GM06990 (cell line): ENCODE results near the gene SEMA5B.

Source experiments
- DNase-seq: peaks from one replicate; pipeline ENCODE4 v3.0.0-alpha.2; 2011; ENCODE audit not compliant: insufficient read length; ENCODE audit errors: extremely low read depth
- H3K27me3 ChIP-seq: replicated peaks from 2 replicates; pipeline ENCODE4 v1.6.0; 2011; ENCODE audit warnings: low read length; ENCODE audit not compliant: control insufficient read depth, insufficient read depth
- H3K36me3 ChIP-seq: 2 replicates; pipeline ENCODE4 v1.5.1; 2011; ENCODE audit warnings: low read length; ENCODE audit not compliant: control insufficient read depth, insufficient read depth
- H3K4me3 ChIP-seq: replicated peaks from 2 replicates; pipeline ENCODE4 v1.5.1; 2011; ENCODE audit warnings: low read depth, mild to moderate bottlenecking, control low read depth, low read length
- TF ChIP-seq, protein P1 (sequence below): IDR thresholded peaks from 2 replicates; pipeline ENCODE4 v1.5.1; 2011; ENCODE audit warnings: low read length, control low read depth, mild to moderate bottlenecking, inconsistent platforms; ENCODE audit not compliant: insufficient read depth, poor library complexity, severe bottlenecking

SEMA5B gene

DNA sequence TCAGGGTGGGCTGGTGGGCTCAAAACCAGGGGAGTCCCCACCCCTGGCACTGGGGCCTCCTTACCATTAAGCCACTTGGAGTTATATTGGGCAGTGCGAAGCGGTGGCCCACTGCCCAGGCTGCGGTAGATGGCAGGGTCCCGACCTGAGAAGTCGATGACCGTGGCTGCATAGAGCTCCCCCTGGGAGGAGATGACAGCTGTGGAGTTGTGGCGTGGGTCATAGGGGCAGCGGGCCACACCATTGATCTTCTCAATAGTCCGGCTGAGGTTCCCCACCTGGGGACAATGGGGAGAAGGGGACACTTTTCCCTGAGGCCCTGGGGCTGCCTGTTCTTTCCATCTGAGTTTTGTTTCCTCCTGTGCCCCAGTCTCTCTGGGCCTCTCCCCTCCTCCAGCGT is 99.8 kb downstream of the SEMA5B start:
- no peak for DNase-seq
- no peaks in the 10 kb centered on the region for H3K36me3 ChIP-seq
- TF ChIP-seq, protein P1, sequence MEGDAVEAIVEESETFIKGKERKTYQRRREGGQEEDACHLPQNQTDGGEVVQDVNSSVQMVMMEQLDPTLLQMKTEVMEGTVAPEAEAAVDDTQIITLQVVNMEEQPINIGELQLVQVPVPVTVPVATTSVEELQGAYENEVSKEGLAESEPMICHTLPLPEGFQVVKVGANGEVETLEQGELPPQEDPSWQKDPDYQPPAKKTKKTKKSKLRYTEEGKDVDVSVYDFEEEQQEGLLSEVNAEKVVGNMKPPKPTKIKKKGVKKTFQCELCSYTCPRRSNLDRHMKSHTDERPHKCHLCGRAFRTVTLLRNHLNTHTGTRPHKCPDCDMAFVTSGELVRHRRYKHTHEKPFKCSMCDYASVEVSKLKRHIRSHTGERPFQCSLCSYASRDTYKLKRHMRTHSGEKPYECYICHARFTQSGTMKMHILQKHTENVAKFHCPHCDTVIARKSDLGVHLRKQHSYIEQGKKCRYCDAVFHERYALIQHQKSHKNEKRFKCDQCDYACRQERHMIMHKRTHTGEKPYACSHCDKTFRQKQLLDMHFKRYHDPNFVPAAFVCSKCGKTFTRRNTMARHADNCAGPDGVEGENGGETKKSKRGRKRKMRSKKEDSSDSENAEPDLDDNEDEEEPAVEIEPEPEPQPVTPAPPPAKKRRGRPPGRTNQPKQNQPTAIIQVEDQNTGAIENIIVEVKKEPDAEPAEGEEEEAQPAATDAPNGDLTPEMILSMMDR: no peak
- H3K4me3 ChIP-seq: no peak overlapping the region
- H3K27me3 ChIP-seq: peaks cover 2% of the 10 kb centered on the region

DNA sequence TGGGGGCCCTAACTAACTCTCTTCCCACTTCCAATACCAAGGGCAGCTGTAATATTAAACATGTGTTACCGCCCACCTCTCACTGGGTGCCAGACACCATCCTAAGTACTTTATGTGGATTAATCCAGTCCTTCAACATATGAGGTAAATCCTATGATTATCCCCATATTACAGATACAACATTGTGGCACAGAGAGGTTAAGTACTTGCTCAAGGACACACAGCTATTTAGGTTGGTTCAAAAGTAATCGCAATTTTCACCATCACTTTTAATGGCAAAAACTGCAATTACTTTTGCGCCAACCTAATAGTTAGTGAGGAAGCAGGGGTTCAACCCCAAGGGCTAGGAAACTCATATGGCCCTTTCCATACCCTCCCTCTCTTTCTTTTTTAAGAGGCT is 100.8 kb downstream of the SEMA5B start:
- no peak overlapping the region for H3K4me3 ChIP-seq
- TF ChIP-seq, protein P1: no peak
- no peaks in the 10 kb centered on the region for H3K36me3 ChIP-seq
- H3K27me3 ChIP-seq: peaks cover 2% of the 10 kb centered on the region
- no peak for DNase-seq

GRCh38 chr3:122926322-122926721 is 101.2 kb downstream of the SEMA5B start:
- TF ChIP-seq, protein P1: no peak
- Histone ChIP-seq H3K4me3 (no peak overlapping the region), H3K36me3 (no peaks in the 10 kb centered on the region), H3K27me3 (peaks cover 2% of the 10 kb centered on the region)
- no peak for DNase-seq

DNA sequence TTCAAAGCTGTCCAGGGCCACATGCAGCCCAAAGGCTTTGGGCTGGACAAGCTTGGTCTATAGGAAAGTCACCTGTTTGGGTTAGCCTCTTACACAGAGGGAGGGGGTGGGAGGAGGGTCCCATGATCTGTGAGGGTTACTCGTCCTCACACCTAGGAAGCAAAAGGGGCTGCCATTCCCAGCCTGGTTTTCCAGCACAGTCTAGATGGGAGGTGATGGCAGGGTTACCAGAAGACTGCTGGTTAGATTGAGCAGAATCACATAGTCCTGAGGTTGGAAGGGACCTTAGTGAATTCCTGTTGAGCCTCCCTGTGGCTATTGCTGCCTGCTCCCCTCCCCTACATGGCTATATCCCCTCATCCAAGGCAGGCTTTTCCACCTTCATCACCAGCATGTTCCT is 101.8 kb downstream of the SEMA5B start:
- TF ChIP-seq, protein P1: no peak
- Histone ChIP-seq H3K4me3 (no peak overlapping the region), H3K36me3 (no peaks in the 10 kb centered on the region), H3K27me3 (peaks cover 3% of the 10 kb centered on the region)
- DNase-seq: no peak

GRCh38 chr3:122924056-122924455 is 103.5 kb downstream of the SEMA5B start:
- H3K27me3 ChIP-seq: peaks cover 5% of the 10 kb centered on the region
- TF ChIP-seq, protein P1: no peak
- no peaks in the 10 kb centered on the region for H3K36me3 ChIP-seq
- no peak overlapping the region for H3K4me3 ChIP-seq
- no peak for DNase-seq

DNA sequence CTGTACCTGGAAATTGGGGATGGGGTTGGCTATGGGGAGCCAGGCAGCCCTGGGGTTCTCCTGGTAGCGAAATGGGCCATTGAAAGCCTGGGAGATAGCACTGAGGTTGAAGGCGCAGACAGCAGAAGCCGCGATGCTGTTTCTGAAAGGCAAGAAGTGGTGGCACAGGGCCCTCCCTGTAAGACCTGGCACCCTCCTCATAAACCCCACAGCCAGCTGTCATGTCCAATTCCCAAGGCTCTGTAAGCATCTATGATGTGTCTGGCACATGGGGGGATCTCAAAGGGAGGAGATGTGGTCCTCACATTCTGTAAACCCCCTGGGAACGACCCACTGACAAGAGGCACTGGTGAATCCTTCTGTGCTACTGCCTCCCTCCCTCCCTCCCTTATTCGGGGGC is 104.0 kb downstream of the SEMA5B start:
- Histone ChIP-seq H3K27me3 (peaks cover 5% of the 10 kb centered on the region), H3K36me3 (no peaks in the 10 kb centered on the region), H3K4me3 (no peak overlapping the region)
- TF ChIP-seq, protein P1: no peak
- DNase-seq: no peak
